SH-SY5Y (cell line): Measurements from ENCODE around the gene OR8D1.

Source experiments
- GATA2 ChIP-seq: IDR thresholded peaks from 2 replicates; pipeline ENCODE4 v1.6.1; 2011; ENCODE audit warnings: mild to moderate bottlenecking, low read depth, low read length
- GATA3 ChIP-seq: IDR thresholded peaks from 2 replicates; pipeline ENCODE4 v1.6.1; 2011; ENCODE audit warnings: low read depth, mild to moderate bottlenecking, low read length, moderate library complexity

- TF ChIP-seq GATA2, result no peak
- TF ChIP-seq GATA3, result no peak
Measured at GRCh38 chr11:124310721-124311120, 3.0 kb downstream of the OR8D1 start.
